DND-41 (cell line): ENCODE data around the gene MEAK7.
"Not testable (repeated sequence)": the region's sequence is repeated elsewhere in the genome, so short reads cannot be mapped to it uniquely, and the experiment has no call there.

Source experiments
- ATAC-seq: fragments of 200-7000 bp; cut with Tn5 transposase; 3 replicates; pipeline ENCODE4 v1.9.1; 2021; ENCODE audit warnings: low read depth; ENCODE audit not compliant: insufficient read depth
- DNase-seq: peaks from one replicate; pipeline ENCODE4 v3.0.0-alpha.2; 2020
- H2AFZ ChIP-seq: 2 replicates; pipeline ENCODE4 v1.6.0; 2012; ENCODE audit warnings: low read depth, low read length
- H3K27ac ChIP-seq: 2 replicates; pipeline ENCODE4 v1.5.1; 2012; ENCODE audit warnings: low read length, inconsistent platforms
- H3K27me3 ChIP-seq: fragments of 200-600 bp; sonication (generic); 2 replicates; pipeline ENCODE4 v1.6.0; 2012; ENCODE audit warnings: low read length, mild to moderate bottlenecking, inconsistent platforms; ENCODE audit not compliant: insufficient read depth, poor library complexity
- H3K36me3 ChIP-seq: 2 replicates; pipeline ENCODE4 v1.5.1; 2012; ENCODE audit warnings: low read length, inconsistent platforms; ENCODE audit not compliant: insufficient read depth
- H3K4me1 ChIP-seq: 2 replicates; pipeline ENCODE4 v1.5.1; 2012; ENCODE audit warnings: mild to moderate bottlenecking, low read length; ENCODE audit not compliant: insufficient read depth
- H3K4me2 ChIP-seq: 2 replicates; pipeline ENCODE4 v1.6.0; 2012; ENCODE audit warnings: mild to moderate bottlenecking, moderate library complexity, low read length, inconsistent platforms; ENCODE audit not compliant: insufficient read depth
- H3K4me3 ChIP-seq, 2 experiments: fragments of 200-600 bp in 1 of 2; shearing (Covaris generic) in 1 of 2; 2 replicates each; pipeline ENCODE4 v1.5.1; 2012 to 2016; ENCODE audit warnings: inconsistent platforms in 2 of 2, low read length in 2 of 2, mild to moderate bottlenecking in 2 of 2, low read depth in 1 of 2, moderate library complexity in 1 of 2
- H3K79me2 ChIP-seq: 2 replicates; pipeline ENCODE4 v1.6.0; 2012; ENCODE audit warnings: low read length, inconsistent platforms; ENCODE audit not compliant: insufficient read depth
- H3K9ac ChIP-seq: 2 replicates; pipeline ENCODE4 v1.6.0; 2012; ENCODE audit warnings: low read depth, mild to moderate bottlenecking, inconsistent platforms, low read length, moderate library complexity
- H3K9me3 ChIP-seq: 2 replicates; pipeline ENCODE4 v1.5.1; 2012; ENCODE audit warnings: low read length, moderate library complexity, mild to moderate bottlenecking, inconsistent platforms; ENCODE audit not compliant: insufficient read depth, severe bottlenecking
- H4K20me1 ChIP-seq: 2 replicates; pipeline ENCODE4 v1.6.0; 2012; ENCODE audit warnings: low read length; ENCODE audit not compliant: insufficient read depth
- EZH2 ChIP-seq: IDR thresholded peaks from 3 replicates; pipeline ENCODE4 v1.6.1; 2012; ENCODE audit warnings: borderline replicate concordance, low read depth, mild to moderate bottlenecking, moderate library complexity, low read length, inconsistent platforms; ENCODE audit not compliant: severe bottlenecking
- TF ChIP-seq, protein P1 (sequence below): IDR thresholded peaks from 2 replicates; pipeline ENCODE4 v1.5.1; 2012; ENCODE audit warnings: borderline replicate concordance, low read length, moderate library complexity, mild to moderate bottlenecking; ENCODE audit not compliant: poor library complexity, severe bottlenecking; ENCODE audit errors: extremely low read depth

The MEAK7 gene

DNA sequence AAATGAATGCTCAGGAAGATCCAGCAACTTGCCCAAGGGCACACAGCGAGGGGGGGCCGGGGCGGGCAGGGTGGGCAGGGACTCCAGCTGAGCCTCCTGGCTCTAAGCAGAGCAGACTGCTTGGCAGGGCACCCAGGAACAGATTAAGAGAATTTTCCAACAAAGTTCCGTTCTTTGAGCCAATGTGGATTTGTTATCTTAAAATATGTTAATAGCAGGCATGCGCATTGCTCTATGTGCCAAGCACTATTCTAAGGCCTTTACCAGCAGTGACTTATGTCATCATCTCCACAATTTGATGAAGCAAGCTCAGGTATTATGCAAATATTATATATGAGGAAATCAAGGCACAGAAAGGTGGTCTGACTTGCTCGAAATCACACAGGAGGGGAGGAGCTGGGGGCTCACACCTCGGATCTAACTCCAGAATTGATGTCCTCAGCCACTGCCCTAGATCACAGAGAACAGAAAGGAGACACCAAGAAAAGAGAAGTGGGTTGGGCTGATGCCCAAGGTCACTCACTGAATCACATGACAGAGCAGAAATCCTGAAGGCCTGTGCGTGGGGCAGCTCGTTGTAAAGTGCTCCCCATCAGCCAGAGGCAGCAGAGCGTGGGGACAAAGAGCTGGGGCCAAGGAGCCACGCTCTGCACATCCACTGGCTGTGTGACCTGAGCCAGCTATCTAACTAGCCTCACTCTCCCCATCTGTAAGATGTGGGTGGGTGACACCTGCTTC, 23.2 kb upstream of the MEAK7 start:
- DNase-seq (no peak), ATAC-seq (no peak)
- no peaks in the 10 kb centered on the region; the same call in 1 of the 2 replicates for H4K20me1 ChIP-seq
- no peak overlapping the region for H2AFZ ChIP-seq
- no peak overlapping the region for H3K4me2 ChIP-seq
- H3K9ac ChIP-seq = no peak overlapping the region
- no peaks in the 10 kb centered on the region for H3K4me1 ChIP-seq
- peaks cover 6% of the 10 kb centered on the region for H3K27me3 ChIP-seq
- no peaks in the 10 kb centered on the region for H3K36me3 ChIP-seq
- no peak overlapping the region for H3K27ac ChIP-seq
- TF ChIP-seq EZH2 = no peak
- TF ChIP-seq, protein P1, sequence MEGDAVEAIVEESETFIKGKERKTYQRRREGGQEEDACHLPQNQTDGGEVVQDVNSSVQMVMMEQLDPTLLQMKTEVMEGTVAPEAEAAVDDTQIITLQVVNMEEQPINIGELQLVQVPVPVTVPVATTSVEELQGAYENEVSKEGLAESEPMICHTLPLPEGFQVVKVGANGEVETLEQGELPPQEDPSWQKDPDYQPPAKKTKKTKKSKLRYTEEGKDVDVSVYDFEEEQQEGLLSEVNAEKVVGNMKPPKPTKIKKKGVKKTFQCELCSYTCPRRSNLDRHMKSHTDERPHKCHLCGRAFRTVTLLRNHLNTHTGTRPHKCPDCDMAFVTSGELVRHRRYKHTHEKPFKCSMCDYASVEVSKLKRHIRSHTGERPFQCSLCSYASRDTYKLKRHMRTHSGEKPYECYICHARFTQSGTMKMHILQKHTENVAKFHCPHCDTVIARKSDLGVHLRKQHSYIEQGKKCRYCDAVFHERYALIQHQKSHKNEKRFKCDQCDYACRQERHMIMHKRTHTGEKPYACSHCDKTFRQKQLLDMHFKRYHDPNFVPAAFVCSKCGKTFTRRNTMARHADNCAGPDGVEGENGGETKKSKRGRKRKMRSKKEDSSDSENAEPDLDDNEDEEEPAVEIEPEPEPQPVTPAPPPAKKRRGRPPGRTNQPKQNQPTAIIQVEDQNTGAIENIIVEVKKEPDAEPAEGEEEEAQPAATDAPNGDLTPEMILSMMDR = no peak
- H3K4me3 ChIP-seq = no peak overlapping the region
- H3K9me3 ChIP-seq = peaks cover 3% of the 10 kb centered on the region
- no peaks in the 10 kb centered on the region for H3K79me2 ChIP-seq

DNA sequence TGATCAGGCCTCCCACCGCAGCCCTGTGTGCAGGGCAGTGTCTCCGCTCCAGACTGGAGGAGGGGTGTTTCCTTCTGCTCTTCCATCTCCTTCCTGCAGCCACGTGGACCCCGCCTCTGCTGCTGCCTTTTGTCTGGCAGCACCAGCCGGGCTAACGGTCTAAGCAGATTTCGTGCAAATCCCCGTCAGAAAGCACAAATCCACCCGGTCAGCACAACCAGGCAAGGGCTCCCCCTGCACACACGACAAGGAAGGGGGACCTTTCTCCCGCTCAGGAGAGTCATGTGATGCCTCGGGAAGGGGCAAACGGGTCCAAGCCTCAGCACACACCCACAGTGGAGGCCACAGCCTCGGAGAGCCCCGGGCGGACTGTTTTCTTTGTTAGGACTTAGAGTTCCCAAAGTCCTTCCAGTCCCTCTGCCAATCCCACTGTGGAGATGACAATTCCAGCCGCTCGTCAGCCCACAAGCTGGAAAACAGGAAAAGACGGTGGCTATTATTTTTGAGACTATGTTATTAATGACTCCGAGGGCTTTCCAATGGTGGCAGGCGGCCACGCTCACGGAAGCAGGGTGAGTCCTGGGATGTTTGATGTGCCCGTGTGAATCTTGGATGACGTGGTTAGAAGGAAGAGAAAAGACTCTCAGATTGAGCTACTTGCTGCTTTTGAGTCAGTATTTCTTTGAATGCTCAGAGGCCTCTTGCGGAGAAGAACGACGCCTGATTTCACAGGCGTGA, 22.5 kb upstream of the MEAK7 start:
- DNase-seq (no peak), ATAC-seq (no peak)
- no peak overlapping the region for H3K4me3 ChIP-seq
- H3K4me1 ChIP-seq = no peaks in the 10 kb centered on the region
- no peaks in the 10 kb centered on the region; the same call in 1 of the 2 replicates for H4K20me1 ChIP-seq
- no peaks in the 10 kb centered on the region for H3K36me3 ChIP-seq
- no peaks in the 10 kb centered on the region for H3K79me2 ChIP-seq
- no peak overlapping the region; the same call in 1 of the 2 replicates for H2AFZ ChIP-seq
- H3K27ac ChIP-seq = no peak overlapping the region
- peaks cover 6% of the 10 kb centered on the region for H3K27me3 ChIP-seq
- H3K9ac ChIP-seq = no peak overlapping the region
- TF ChIP-seq, protein P1 = no peak
- TF ChIP-seq EZH2 = no peak
- peaks cover 3% of the 10 kb centered on the region for H3K9me3 ChIP-seq
- H3K4me2 ChIP-seq = no peak overlapping the region

DNA sequence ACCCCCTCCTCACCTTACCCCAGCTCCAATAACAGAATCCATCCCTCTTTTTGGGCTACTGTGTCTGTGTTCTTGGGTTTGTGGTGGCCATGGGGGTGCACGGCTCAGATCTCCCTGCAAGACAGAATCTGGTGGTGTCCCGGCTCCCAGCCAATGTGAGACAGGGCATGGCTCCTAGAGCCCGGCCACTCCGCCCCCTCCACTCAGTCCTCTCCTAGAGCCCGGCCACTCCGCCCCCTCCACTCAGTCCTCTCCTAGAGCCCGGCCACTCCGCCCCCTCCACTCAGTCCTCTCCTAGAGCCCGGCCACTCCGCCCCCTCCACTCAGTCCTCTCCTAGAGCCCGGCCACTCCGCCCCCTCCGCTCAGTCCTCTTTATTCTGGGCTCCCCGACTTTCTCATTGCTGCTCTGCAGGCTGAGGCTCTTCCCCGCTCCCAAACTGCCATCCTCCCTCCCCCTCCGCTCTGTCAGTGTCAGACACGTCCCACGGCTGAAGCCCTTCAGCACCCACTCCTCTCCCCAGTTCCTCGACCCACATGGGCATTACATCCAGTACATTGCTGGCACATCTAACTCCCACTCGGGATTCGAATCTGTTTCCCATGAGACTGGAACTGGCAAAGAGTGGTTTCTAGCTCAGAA, 20.6 kb upstream of the MEAK7 start:
- not testable (repeated sequence) for H4K20me1 ChIP-seq, H3K79me2 ChIP-seq, H3K9me3 ChIP-seq, DNase-seq, H2AFZ ChIP-seq, H3K27ac ChIP-seq, H3K36me3 ChIP-seq, H3K4me1 ChIP-seq, ATAC-seq, H3K4me3 ChIP-seq, H3K9ac ChIP-seq, H3K4me2 ChIP-seq
- H3K27me3 ChIP-seq = peaks cover 15% of the 10 kb centered on the region

DNA sequence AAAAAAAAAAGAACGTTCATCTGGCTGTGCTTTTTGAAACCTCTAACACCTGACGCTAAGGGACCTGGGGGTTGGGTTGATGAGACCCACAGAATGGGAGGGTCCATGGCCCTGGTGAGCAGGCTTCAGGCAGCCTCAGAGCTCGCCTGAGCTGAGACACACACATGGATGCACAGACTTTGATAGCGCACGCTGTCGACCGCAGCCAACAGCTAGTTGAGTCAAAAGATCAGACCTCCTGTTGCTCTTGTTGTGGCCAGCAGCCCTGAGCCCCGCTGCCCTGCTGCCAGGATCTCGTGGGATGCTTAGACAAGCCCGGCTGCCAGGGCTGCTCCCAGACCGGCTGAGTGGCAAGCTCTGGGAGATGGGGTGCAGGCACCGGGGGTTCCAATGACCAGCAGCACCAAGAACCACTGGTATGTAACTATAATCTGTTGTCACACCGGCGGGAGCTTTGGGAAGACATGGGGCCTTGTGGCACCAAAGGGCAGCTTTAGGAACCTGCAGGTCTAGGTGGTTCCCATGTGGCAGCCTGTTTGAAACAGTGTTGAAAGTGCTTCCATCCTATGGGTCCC, 20.0 kb upstream of the MEAK7 start:
- Histone ChIP-seq H3K4me2 (no peak overlapping the region), H2AFZ (no peak overlapping the region), H3K4me1 (no peaks in the 10 kb centered on the region), H3K9ac (no peak overlapping the region), H3K27ac (no peak overlapping the region), H3K79me2 (no peaks in the 10 kb centered on the region), H3K9me3 (no peaks in the 10 kb centered on the region), H3K4me3 (no peak overlapping the region), H3K27me3 (peaks cover 15% of the 10 kb centered on the region), H3K36me3 (no peaks in the 10 kb centered on the region), H4K20me1 (no peaks in the 10 kb centered on the region; the same call in 1 of the 2 replicates)
- DNase-seq (no peak), ATAC-seq (no peak)
- no peak for TF ChIP-seq EZH2
- TF ChIP-seq, protein P1 = no peak
